ENCODE results near the gene VCP. TPM values are rescaled to one million over a fixed set of nuclear protein-coding genes. Genes with fewer than 3 reads are reported as not detected.

Gene VCP
- polyA plus RNA-seq, 1 experiment, result 333 TPM

- H3K36me3 ChIP-seq (ENCODE audit: control insufficient read depth, insufficient read depth, low read length), result peaks cover 3% of the 10 kb centered on the region
- ChIA-PET POLR2A (no interaction called here), CTCF (interaction anchor here (0.9 to 4.5 kb wide), 5 partner anchors 9 to 144 kb away, joined by 3 to 34 read pairs (median 5); no protein-coding TSS in a partner anchor)
- DNase-seq (ENCODE audit: low read depth), result no peak
- no peak for TF ChIP-seq CTCF (IDR thresholded peaks at IDR 0.05; ENCODE audit: insufficient read depth, low read depth, low read length)
- no peak overlapping the region for H3K4me3 ChIP-seq (ENCODE audit: low read depth, low read length)
- no peaks in the 10 kb centered on the region for H3K27me3 ChIP-seq (ENCODE audit: control insufficient read depth, insufficient read depth, low read length)
These were observed 29.4 kb downstream of the VCP start for GRCh38 chr9:35042891-35043545.

- POLR2A ChIA-PET, result no interaction called here
- Histone ChIP-seq H3K27me3 (ENCODE audit: control insufficient read depth, insufficient read depth, low read length) (no peaks in the 10 kb centered on the region), H3K36me3 (ENCODE audit: control insufficient read depth, insufficient read depth, low read length) (peaks cover 3% of the 10 kb centered on the region), H3K4me3 (ENCODE audit: low read depth, low read length) (no peak overlapping the region)
- CTCF ChIA-PET, result interaction anchor here (1.5 to 4.5 kb wide), 4 partner anchors 10 to 143 kb away, joined by 3 to 34 read pairs (median 10); no protein-coding TSS in a partner anchor
- TF ChIP-seq CTCF (IDR thresholded peaks at IDR 0.05; ENCODE audit: insufficient read depth, low read depth, low read length), result no peak
- no peak for DNase-seq (ENCODE audit: low read depth)
These were observed 30.3 kb downstream of the VCP start for GRCh38 chr9:35042081-35042604.

GRCh38 chr9:35035851-35036701, 36.3 kb downstream of the VCP start:
- POLR2A ChIA-PET, result interaction anchor here (0.6 to 0.9 kb wide), 2 partner anchors 8 to 10 kb away, joined by 3 to 5 read pairs; no protein-coding TSS in a partner anchor
- Histone ChIP-seq H3K4me3 (ENCODE audit: low read depth, low read length) (peak overlapping the region; percentile 38), H3K36me3 (ENCODE audit: control insufficient read depth, insufficient read depth, low read length) (no peaks in the 10 kb centered on the region), H3K27me3 (ENCODE audit: control insufficient read depth, insufficient read depth, low read length) (no peaks in the 10 kb centered on the region)
- no peak for DNase-seq (ENCODE audit: low read depth)
- CTCF ChIA-PET, result interaction anchor here (1.4 kb wide), 1 partner anchor 61 kb away, joined by 4 read pairs; the partner anchor contains the start of gene PIGO
- TF ChIP-seq CTCF (IDR thresholded peaks at IDR 0.05; ENCODE audit: insufficient read depth, low read depth, low read length), result no peak

GRCh38 chr9:35033101-35033500, 39.3 kb downstream of the VCP start:
- no peaks in the 10 kb centered on the region for H3K27me3 ChIP-seq (ENCODE audit: control insufficient read depth, insufficient read depth, low read length)
- H3K4me3 ChIP-seq (ENCODE audit: low read depth, low read length), result no peak overlapping the region
- CTCF ChIA-PET, result interaction anchor here (1.2 kb wide), 1 partner anchor 39 kb away, joined by 3 read pairs; no protein-coding TSS in a partner anchor
- DNase-seq (ENCODE audit: low read depth), result no peak
- TF ChIP-seq CTCF (IDR thresholded peaks at IDR 0.05; ENCODE audit: insufficient read depth, low read depth, low read length), result no peak
- H3K36me3 ChIP-seq (ENCODE audit: control insufficient read depth, insufficient read depth, low read length), result no peaks in the 10 kb centered on the region
- POLR2A ChIA-PET, result no interaction called here

GRCh38 chr9:35029852-35030251, 42.6 kb downstream of the VCP start:
- POLR2A ChIA-PET, result no interaction called here
- CTCF ChIA-PET, result interaction anchor here (0.8 to 6.0 kb wide), 4 partner anchors 10 to 42 kb away, joined by 3 to 21 read pairs (median 4); partner anchors contain the start of gene VCP
- TF ChIP-seq CTCF (IDR thresholded peaks at IDR 0.05; ENCODE audit: insufficient read depth, low read depth, low read length), result no peak
- no peaks in the 10 kb centered on the region for H3K27me3 ChIP-seq (ENCODE audit: control insufficient read depth, insufficient read depth, low read length)
- DNase-seq (ENCODE audit: low read depth), result no peak
- H3K4me3 ChIP-seq (ENCODE audit: low read depth, low read length), result no peak overlapping the region
- H3K36me3 ChIP-seq (ENCODE audit: control insufficient read depth, insufficient read depth, low read length), result no peaks in the 10 kb centered on the region

All from BJ (cell line).